Stomach (tissue), 9 donors: ENCODE results near the gene VWA8. TPM values are rescaled to one million over a fixed set of nuclear protein-coding genes. Genes with fewer than 3 reads are reported as not detected.

ENCODE experiments used
- DNase-seq, 2 donors: peaks; one replicate each; pipeline versions ENCODE4 v3.0.0 to v3.0.0-alpha.2; 2013 to 2019
- H3K27ac ChIP-seq, 5 donors: fragments of 200-600 bp in 4 of 5; sonication (generic) in 4 of 5; one replicate each; pipeline ENCODE4 v1.5.1; 2013 to 2019; ENCODE audit warnings: mild to moderate bottlenecking in 1 of 5, moderate library complexity in 1 of 5
- H3K27me3 ChIP-seq, 3 donors: fragments of 200-600 bp; sonication (generic); one replicate each; pipeline ENCODE4 v1.5.1; 2017 to 2019; ENCODE audit warnings: mixed run types in 1 of 3
- H3K36me3 ChIP-seq, 4 donors: fragments of 200-600 bp; sonication (generic); 1 replicate in 3 of 4; 2 replicates in 1 of 4; pipeline ENCODE4 v1.5.1; 2016 to 2019
- H3K4me1 ChIP-seq, 4 donors: fragments of 200-600 bp; sonication (generic); one replicate each; pipeline ENCODE4 v1.5.1; 2016 to 2019
- H3K4me3 ChIP-seq, 4 donors: fragments of 200-600 bp; sonication (generic) in 3 of 4; one replicate each; pipeline ENCODE4 v1.5.1; 2016 to 2019; ENCODE audit warnings: mild to moderate bottlenecking in 1 of 4
- H3K9me3 ChIP-seq, 4 donors: fragments of 200-600 bp; sonication (generic); one replicate each; pipeline ENCODE4 v1.5.1; 2016 to 2019
- EP300 ChIP-seq: sonication (generic); formaldehyde crosslinking; IDR thresholded peaks from one replicate; pipeline ENCODE4 v1.6.1; 2017; ENCODE audit warnings: antibody characterized with exemption
- POLR2A ChIP-seq, 4 donors: fragments of 450-650 bp; IDR thresholded peaks; one replicate each; pipeline ENCODE4 v1.6.1; 2016; ENCODE audit warnings: antibody characterized with exemption in 4 of 4, control low read depth in 2 of 4, mild to moderate bottlenecking in 1 of 4, moderate library complexity in 1 of 4
- POLR2AphosphoS5 ChIP-seq, 3 donors: sonication (generic); formaldehyde crosslinking; IDR thresholded peaks; one replicate each; pipeline ENCODE4 v1.6.1; 2016; ENCODE audit warnings: antibody characterized with exemption in 3 of 3
- WGBS, 5 donors: extraction: QIAGEN DNeasy Blood & Tissue Kit in 3 of 5; methylation state at CpG; one replicate each; pipeline versions ENCODE4 v1.1.5 to v1.1.7; 2013 to 2018; 5-methylcytosine and 5-hydroxymethylcytosine counted together
- intact Hi-C: fragments of 100-400 bp; cut with DNase I; formaldehyde crosslinking; loops from one replicate; pipeline ENCODE4 v1.15.1; 2023; ENCODE audit warnings: low total_unique reads
- polyA plus RNA-seq, 3 donors: library from polyadenylated mRNA; stranded (reverse); fragments of 200-250 nt; gene quantifications; one replicate each; pipeline ENCODE4 v1.2.3, GENCODE V29; 2013
- total RNA-seq, 5 donors: library from RNA; depleted of rRNA; stranded (reverse); fragments of >200 nt; gene quantifications; one replicate each; pipeline versions ENCODE4 v1.1.0 to v1.2.3, GENCODE V29; 2014 to 2016
- TF ChIP-seq, protein P1 (sequence below), 7 experiments: fragments of 450-650 bp in 4 of 7; fragments of 200-600 bp in 3 of 7; sonication (generic) in 3 of 7; IDR thresholded peaks; one replicate each; pipeline ENCODE4 v1.5.1; 2016 to 2019; ENCODE audit warnings: antibody characterized with exemption in 7 of 7, control low read depth in 2 of 7, mild to moderate bottlenecking in 1 of 7
- donor health status: healthy with polysubstance abuse.
- donor health status: Bipolar disorder and iron deficiency.
- donor health status: healthy.

The VWA8 gene
- total and polyA plus RNA-seq, 8 donors: 3.3 to 99.2 (median 25.4) TPM

DNA sequence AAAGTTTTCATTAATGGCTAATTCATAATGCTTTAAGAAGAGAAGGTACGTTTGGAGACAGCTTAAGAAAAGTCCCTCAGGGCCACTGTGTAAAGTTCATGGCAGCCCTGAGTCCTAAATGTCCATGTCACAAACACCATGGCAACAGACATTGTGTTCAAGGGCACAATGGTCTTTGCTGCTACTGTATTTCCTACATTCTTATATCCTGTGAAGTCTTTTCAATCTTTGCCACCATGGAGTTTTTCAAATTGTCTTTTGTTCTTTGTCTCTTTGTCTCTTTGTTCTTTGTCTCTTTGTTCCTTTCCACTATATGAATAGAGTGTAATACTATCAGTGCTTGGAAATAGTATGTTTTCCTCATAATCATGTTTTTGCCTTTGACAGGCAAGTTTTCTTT lies 178.8 kb downstream of the VWA8 start:
- peak in 1 of 2 donors; percentile 22 for DNase-seq
- Histone ChIP-seq H3K9me3 (no peaks in the 10 kb centered on the region), H3K36me3 (no peaks in the 10 kb centered on the region), H3K4me3 (no peak overlapping the region), H3K27me3 (no peaks in the 10 kb centered on the region), H3K4me1 (peaks cover 6 to 34% (median 18%) of the 10 kb centered on the region in 4 donors), H3K27ac (peak overlapping the region in 2 of 5 donors; percentile 34 to 49)
- intact Hi-C loops: no loop called here
- WGBS, 5 donors: 32 to 46% (median 38%) methylated on average over 1 of the region's 1 CpG
- TF ChIP-seq EP300: no peak

DNA sequence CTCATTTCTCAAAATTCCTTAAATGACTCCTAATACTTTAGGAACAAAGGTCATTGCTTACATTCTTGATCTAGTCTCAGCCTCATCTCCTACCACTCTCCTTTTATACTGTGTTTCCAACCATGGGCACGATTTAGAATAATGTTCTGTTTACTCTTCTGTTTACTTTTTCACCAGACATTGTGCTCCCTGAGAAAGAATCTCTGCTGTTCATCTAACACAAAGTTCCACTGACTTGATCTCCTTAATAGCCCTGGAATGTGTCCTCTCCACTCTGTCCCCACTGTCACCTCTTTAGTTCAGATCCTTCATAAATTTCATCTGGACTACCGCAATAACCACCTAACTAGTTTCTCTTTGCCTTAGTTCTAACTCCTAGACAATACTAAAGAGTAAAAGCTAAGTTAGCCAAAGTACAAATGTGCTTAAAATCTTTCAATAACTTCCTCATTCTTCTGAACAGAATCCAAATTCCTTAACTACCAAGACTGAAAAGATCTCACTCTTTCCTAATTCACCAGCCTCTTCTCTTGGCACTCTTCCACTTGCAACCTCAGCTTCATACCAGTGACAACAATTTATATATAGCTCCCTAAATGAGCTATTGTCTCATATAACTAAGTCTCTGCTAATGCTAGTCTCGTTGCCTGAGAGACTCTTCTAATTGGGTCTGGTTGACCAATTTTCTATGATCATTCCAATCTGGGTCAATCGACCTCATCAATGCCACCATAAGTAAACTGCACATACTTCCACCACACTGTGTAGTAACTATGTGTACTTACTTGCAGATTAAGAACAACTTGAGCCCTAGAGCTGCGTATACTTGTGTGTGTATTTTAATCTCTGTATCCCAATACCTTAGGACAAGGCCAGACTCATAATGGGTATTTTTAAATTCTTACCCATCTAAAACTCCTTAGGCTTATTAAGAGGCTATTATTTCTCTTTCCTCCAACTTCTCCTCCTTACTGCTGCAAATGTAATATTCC lies 179.9 kb downstream of the VWA8 start:
- peak in 1 of 2 donors; percentile 14 for DNase-seq
- WGBS, 5 donors: 34 to 55% (median 38%) methylated on average over 5 of the region's 5 CpGs
- intact Hi-C loops: no loop called here
- Histone ChIP-seq H3K36me3 (peaks cover 0 to 6% (median 1%) of the 10 kb centered on the region in 4 donors), H3K4me1 (peaks cover 6 to 33% (median 18%) of the 10 kb centered on the region in 4 donors), H3K4me3 (no peak overlapping the region), H3K27me3 (no peaks in the 10 kb centered on the region), H3K9me3 (no peaks in the 10 kb centered on the region), H3K27ac (peak overlapping the region in 4 of 5 donors; percentile 3 to 49 (median 37))
- TF ChIP-seq, protein P1, sequence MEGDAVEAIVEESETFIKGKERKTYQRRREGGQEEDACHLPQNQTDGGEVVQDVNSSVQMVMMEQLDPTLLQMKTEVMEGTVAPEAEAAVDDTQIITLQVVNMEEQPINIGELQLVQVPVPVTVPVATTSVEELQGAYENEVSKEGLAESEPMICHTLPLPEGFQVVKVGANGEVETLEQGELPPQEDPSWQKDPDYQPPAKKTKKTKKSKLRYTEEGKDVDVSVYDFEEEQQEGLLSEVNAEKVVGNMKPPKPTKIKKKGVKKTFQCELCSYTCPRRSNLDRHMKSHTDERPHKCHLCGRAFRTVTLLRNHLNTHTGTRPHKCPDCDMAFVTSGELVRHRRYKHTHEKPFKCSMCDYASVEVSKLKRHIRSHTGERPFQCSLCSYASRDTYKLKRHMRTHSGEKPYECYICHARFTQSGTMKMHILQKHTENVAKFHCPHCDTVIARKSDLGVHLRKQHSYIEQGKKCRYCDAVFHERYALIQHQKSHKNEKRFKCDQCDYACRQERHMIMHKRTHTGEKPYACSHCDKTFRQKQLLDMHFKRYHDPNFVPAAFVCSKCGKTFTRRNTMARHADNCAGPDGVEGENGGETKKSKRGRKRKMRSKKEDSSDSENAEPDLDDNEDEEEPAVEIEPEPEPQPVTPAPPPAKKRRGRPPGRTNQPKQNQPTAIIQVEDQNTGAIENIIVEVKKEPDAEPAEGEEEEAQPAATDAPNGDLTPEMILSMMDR (IDR thresholded peaks at IDR 0.05): no peak
- no peak for TF ChIP-seq EP300
- no peak for TF ChIP-seq POLR2A (IDR thresholded peaks at IDR 0.05)
- TF ChIP-seq POLR2AphosphoS5 (IDR thresholded peaks at IDR 0.05): no peak

DNA sequence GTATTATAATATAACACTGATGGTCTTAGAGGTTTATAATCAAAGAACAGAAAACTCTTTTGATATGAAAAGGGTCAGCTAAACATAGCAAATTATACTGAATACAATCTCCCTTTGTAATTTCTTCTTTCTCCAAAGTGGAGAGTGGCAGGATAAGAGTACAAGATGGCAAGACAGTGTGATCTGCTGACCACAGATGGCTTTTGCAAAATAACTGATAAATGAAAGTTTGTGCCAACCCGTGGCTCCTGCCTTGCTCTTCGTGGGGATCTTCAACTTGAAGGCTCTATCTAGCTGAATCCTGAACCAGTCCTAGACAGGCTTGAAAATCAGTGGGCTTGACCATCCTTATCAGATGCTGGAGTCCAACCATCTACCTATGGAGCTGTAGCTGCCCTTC lies 185.7 kb downstream of the VWA8 start:
- intact Hi-C loops: no loop called here
- TF ChIP-seq POLR2A (IDR thresholded peaks at IDR 0.05) (no peak), EP300 (no peak), POLR2AphosphoS5 (IDR thresholded peaks at IDR 0.05) (no peak)
- TF ChIP-seq, protein P1 (IDR thresholded peaks at IDR 0.05): no peak
- no peaks in the 10 kb centered on the region for H3K9me3 ChIP-seq
- no peak overlapping the region for H3K27ac ChIP-seq
- H3K27me3 ChIP-seq: no peaks in the 10 kb centered on the region
- no peak overlapping the region for H3K4me3 ChIP-seq
- H3K4me1 ChIP-seq: peaks cover 0 to 20% (median 3%) of the 10 kb centered on the region in 4 donors
- DNase-seq: no peak
- peaks cover 0 to 16% (median 12%) of the 10 kb centered on the region in 4 donors for H3K36me3 ChIP-seq
- WGBS, 5 donors: 77 to 93% (median 90%) methylated on average over 2 of the region's 2 CpGs

DNA sequence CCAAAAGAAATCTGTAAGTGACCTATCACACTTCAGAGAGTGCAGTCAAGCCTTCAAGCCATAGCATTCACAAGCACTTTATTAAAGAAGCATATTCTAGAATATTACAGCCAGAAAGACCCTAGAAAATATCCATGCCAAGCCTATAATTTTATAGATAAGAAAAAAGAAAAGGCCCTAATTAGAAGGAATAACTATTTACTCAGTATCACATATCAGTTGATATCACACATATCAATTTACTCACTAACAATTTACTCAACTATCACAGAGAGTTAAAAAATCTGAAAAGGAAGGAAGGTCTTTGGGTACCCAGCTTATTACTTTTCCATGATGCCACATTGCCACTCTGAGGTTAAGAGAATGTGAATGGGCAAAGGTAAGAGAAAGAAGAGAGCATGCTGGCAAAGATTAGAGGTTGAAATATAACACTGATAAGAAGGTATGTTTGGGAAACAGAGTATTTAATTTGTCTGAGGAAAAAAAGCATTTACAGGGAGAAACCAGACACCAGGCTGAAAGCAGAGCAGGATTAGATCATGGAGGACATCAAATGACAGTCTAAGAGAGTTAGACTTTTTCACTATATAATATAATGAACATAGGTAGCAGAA lies 186.2 kb downstream of the VWA8 start:
- DNase-seq: no peak
- peaks cover 0 to 16% (median 12%) of the 10 kb centered on the region in 4 donors for H3K36me3 ChIP-seq
- H3K27ac ChIP-seq: no peak overlapping the region
- no peaks in the 10 kb centered on the region for H3K9me3 ChIP-seq
- H3K27me3 ChIP-seq: no peaks in the 10 kb centered on the region
- peaks cover 0 to 14% (median under 1%) of the 10 kb centered on the region in 4 donors for H3K4me1 ChIP-seq
- no peak overlapping the region for H3K4me3 ChIP-seq
- no peak for TF ChIP-seq POLR2AphosphoS5 (IDR thresholded peaks at IDR 0.05)
- TF ChIP-seq EP300: no peak
- TF ChIP-seq POLR2A (IDR thresholded peaks at IDR 0.05): no peak
- TF ChIP-seq, protein P1 (IDR thresholded peaks at IDR 0.05): no peak
- intact Hi-C loops: no loop called here
